GM18951 (cell line): ENCODE measurements around the gene GAS1.

Experiments
- POLR2A ChIP-seq: IDR thresholded peaks from 4 replicates; pipeline ENCODE4 v1.6.1; 2011; ENCODE audit warnings: mild to moderate bottlenecking; ENCODE audit not compliant: insufficient read length, insufficient read depth; ENCODE audit errors: extremely low read depth
- in situ Hi-C: fragments of 300-500 bp; cut with MboI; formaldehyde crosslinking; loops from one replicate; pipeline ENCODE4 v1.12.0; 2022; ENCODE audit warnings: low sequenced_read_pairs, mixed read lengths, inconsistent platforms; ENCODE audit not compliant: unreplicated experiment

GAS1 gene

DNA sequence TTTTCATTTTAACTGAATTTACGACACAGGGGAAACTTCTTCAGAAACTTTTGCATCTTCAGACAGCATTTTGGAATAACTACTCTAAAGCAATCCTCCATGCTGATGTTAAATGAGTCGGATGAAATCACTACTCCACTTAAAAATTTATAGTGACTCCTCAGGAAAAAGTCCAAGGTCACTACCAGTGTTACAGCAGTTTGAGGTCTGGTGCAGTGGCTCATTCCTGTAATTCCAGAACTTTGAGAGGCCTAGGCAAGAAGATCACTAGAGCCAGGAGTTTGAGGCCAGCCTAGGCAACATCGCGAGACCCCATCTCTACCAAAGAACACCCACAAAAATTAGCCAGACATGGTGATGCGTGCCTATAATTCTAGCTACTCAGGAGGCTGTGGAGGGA is 5.9 kb upstream of the GAS1 start:
- no peak for TF ChIP-seq POLR2A
- in situ Hi-C loops: no loop called here

- in situ Hi-C loops: no loop called here
- TF ChIP-seq POLR2A: no peak
Observed at GRCh38 chr9:86948074-86948929, 996 bp upstream of the GAS1 start.

- no peak for TF ChIP-seq POLR2A
- in situ Hi-C loops: no loop called here
Observed at GRCh38 chr9:86946201-86947145, 833 bp downstream of the GAS1 start.

GRCh38 chr9:86945728-86946200 is 1.5 kb downstream of the GAS1 start:
- in situ Hi-C loops: no loop called here
- TF ChIP-seq POLR2A: no peak

DNA sequence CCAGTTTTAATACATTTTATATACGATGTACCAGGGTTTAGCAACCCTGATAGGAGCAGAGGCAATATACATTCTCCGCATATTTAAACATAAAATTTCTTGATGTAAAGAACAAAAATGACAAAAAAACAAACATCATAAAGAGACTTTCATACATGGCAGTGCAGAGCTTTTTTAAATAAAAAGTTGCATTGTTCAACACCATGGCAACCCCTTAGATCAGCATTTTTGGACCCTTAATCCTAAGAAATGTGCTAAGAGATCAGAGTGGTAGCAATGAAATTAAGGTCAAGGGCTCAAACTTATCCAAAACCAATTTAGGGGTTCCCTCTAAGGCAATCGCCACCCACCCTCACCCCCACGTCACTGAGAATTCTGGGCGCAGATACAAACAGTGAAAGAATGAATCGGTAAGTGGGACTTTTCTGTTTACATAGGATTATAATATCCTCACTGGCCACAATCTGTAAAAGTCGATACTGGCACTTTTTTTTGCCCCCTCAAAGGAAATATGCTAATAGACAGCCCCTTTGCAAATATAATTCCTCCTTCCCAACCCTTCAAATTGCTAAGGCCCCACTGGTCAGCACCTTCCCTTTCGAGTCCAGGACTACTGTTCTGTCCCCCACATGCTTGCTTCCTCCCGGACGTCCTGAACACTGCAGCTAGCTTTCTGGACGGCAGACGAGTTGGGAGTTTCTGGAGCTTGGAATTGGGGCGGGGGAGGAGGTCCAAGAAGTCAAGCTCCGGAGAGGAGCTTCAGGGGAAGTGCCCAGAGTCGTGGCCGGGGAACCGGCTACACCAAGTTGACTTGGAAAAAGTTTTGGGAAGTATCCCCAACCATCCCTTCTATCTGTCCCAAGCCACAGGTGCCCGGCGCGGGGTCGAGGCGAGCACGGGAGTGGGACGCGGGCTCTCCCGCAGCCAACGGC is 2.2 kb downstream of the GAS1 start:
- no peak for TF ChIP-seq POLR2A
- in situ Hi-C loops: no loop called here

DNA sequence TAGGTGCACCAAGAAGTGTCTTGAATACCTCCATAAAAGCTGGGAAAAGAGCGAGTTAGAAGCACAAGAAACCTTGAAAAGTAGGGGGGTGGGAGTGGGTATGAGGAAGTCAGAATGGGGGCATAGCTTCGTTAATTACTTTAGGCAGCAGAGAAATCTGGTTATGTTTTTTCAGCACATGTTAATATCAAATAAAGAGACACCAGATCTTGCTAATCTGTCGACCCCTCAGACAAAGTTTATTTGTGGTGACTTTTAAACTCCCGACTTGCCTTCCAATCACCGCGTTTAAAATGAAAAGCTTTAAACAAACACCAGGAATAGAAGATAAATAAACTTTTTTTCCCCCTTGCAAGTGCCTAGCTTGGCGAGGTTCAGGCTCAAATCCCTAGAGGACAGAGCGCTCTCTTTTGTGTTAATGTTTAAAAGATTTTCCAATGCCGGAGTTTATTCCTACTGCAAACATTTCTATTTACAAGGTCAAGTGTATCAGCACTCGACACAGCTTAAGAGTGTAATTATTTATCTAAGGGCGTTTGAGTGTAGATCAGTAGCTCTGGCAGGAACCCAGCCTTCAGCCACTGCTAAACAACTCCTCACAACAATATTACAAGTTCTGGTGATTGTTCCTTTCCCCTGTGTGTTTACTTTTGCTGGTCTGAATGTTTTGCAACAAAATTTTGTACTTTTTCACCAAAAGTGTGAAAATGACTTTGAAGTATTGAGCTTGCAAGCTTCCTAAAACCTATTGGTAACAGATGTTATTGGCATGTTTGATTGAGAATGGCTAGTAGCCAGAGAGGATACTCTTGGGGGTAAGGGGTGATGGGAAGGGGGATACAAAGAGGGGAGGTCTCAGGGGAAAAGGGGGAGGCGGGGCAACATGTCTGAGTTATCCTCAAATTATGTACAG is 3.8 kb downstream of the GAS1 start:
- no peak for TF ChIP-seq POLR2A
- in situ Hi-C loops: no loop called here

DNA sequence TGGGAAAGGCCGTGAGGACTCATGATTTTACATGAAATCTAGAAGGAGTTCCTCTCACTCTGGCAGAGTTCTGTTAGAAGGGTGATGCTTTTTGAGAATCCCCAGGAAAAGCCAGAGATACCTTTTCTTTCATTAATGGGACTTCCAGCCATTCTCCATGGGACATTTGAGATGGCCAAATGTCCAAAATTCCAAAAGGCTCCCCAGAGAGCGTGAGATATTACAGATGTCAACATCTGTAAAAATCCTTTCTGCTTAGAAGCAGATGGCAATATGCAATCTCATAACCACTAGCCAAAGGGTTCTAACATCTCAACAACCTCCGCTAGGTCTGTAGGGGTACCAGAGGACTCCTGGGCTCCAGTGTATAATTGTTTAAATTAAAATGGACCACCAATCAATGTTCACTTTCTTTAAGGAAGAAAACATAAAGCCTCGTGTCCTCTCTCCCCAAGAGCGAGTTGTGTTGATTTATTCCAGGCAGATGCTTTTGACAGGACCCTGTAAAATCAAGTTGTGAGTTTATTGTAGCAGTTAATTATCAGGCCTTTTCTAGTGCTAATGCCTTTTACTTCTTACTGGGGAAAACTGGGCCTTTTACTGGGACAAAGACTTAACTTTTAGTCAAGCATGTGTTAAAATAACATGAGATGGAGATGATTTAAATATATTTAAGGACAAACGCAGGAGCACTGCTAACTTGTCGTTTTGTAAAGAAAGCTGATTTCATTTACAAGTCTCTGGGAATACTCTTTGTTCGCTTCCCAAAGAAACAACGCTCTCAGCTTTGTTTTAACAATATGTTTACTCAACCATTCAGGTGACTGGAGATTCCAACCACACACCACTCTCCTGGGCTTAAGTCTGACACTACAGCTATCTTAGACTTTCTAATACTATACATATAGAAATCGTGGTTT is 4.8 kb downstream of the GAS1 start:
- in situ Hi-C loops: no loop called here
- TF ChIP-seq POLR2A: no peak

- TF ChIP-seq POLR2A: no peak
- in situ Hi-C loops: no loop called here
Observed at GRCh38 chr9:86941197-86941596, 6.1 kb downstream of the GAS1 start.

DNA sequence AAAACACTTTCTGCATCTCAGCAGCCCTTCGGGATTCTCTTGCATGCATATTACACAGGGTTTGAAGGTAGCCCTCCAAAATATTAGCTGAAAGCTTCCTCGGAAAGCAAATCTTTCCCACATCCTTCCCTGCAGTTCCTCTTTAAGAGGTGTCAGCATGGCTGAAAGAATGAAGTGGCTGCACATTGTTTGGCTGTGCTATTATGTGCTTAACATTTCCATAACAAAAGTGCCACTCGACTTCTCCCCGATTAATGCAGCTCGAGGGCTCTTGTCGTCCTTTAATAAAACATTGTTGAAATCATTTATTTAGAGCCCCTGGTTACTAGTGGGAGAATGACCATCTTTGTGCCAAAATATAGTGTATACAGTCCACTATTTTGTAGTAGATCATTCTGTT is 6.5 kb downstream of the GAS1 start:
- in situ Hi-C loops: no loop called here
- no peak for TF ChIP-seq POLR2A

DNA sequence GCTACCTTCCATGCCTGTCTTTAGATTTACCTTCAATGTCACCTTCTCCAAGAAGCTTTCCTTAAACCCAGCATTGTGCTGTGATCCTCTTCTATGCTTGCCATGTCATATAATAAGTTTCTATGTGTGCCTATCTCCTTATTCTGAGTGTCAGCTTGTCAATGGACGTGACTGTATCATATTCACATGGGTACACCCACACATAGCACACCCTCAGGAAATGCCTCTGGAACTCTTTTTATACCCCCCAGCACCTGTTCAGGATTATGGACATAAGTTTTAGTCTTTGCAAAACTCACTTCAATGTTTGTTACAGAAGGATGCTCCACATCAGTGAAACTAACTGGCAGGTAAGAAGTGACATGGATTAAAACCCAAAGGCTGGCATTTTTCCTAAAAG is 7.4 kb downstream of the GAS1 start:
- in situ Hi-C loops: no loop called here
- no peak for TF ChIP-seq POLR2A

DNA sequence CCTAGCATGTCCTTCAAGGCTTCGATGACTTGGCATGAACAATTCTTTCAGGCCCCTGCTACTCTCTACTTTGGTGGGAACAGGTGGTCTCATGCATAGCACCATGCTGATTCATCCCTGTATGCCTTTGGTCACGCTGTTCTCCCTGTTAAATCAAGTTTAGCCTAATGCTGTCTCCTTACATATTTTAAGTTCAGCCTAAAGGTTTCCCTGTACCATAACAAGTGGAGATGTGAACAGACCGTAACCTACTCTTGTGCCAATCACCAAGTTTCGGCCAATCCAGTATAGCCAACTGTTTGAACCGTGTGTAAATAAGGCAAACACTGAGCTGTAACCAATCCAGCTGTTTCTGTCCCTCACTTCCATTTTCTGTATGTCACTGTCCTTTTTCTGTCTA is 8.0 kb downstream of the GAS1 start:
- TF ChIP-seq POLR2A: no peak
- in situ Hi-C loops: no loop called here
